A673 (cell line): ENCODE data around the gene TPD52L1. TPM values are rescaled to one million over a fixed set of nuclear protein-coding genes. Genes with fewer than 3 reads are reported as not detected.

Experiments
- BruUV-seq: library from RNA; stranded (reverse); fragments of 400-500 nt; replicated peaks from 2 replicates; lab custom pipeline; 2021; lab: Mats Ljungman, UMichigan
- CTCF ChIA-PET: fragments of 300-600 bp; sonication (Branson Sonifier 250); formaldehyde crosslinking; loops from one replicate; lab custom pipeline; 2022; ENCODE audit warnings: antibody characterized with exemption; lab: Charles Lee
- POLR2A ChIA-PET: fragments of 300-600 bp; sonication (Branson Sonifier 250); formaldehyde crosslinking; loops from one replicate; lab custom pipeline; 2022; ENCODE audit warnings: antibody characterized with exemption; ENCODE audit not compliant: low non-redundant PET; lab: Charles Lee
- DNase-seq: peaks from one replicate; pipeline ENCODE4 v3.0.0-alpha.2; 2015; ENCODE audit warnings: low spot score
- H3K27ac ChIP-seq: fragments of 200-600 bp; sonication (generic); 2 replicates; pipeline ENCODE4 v1.5.1; 2016; ENCODE audit warnings: mixed run types, low read depth, mild to moderate bottlenecking, mixed read lengths, antibody characterized with exemption, low read length; ENCODE audit not compliant: poor library complexity, severe bottlenecking
- H3K27me3 ChIP-seq: fragments of 200-600 bp; sonication (generic); replicated peaks from 2 replicates; pipeline ENCODE4 v1.6.1; 2017; ENCODE audit warnings: mixed run types, low read depth, mild to moderate bottlenecking, mixed read lengths, antibody characterized with exemption, low read length; ENCODE audit not compliant: insufficient read depth, poor library complexity
- H3K36me3 ChIP-seq: fragments of 200-600 bp; sonication (generic); 2 replicates; pipeline ENCODE4 v1.6.1; 2016; ENCODE audit warnings: mixed run types, mild to moderate bottlenecking, mixed read lengths, antibody characterized with exemption, low read length; ENCODE audit not compliant: insufficient read depth, poor library complexity, severe bottlenecking
- H3K4me1 ChIP-seq: fragments of 200-600 bp; sonication (generic); 2 replicates; pipeline ENCODE4 v1.6.1; 2017; ENCODE audit warnings: mixed run types, mild to moderate bottlenecking, mixed read lengths, antibody characterized with exemption, low read length; ENCODE audit not compliant: insufficient read depth, poor library complexity, severe bottlenecking
- H3K4me3 ChIP-seq: fragments of 200-600 bp; sonication (generic); 2 replicates; pipeline ENCODE4 v1.5.1; 2016; ENCODE audit warnings: low read depth, mixed run types, mild to moderate bottlenecking, mixed read lengths, low read length; ENCODE audit not compliant: poor library complexity, severe bottlenecking
- H3K9me3 ChIP-seq: fragments of 200-600 bp; sonication (generic); 2 replicates; pipeline ENCODE4 v1.6.1; 2016; ENCODE audit warnings: mixed run types, low read depth, mild to moderate bottlenecking, mixed read lengths, antibody characterized with exemption, low read length; ENCODE audit not compliant: poor library complexity, severe bottlenecking
- CTCF ChIP-seq: fragments of 300-800, 200-600 bp; sonication (generic); conservative IDR thresholded peaks from 2 replicates; pipeline ENCODE4 v1.5.1; 2017; ENCODE audit warnings: low read depth, mild to moderate bottlenecking, antibody characterized with exemption, low read length, moderate library complexity, mixed read lengths
- EZH2 ChIP-seq: fragments of 200-600 bp; sonication (generic); IDR thresholded peaks from 2 replicates; pipeline ENCODE4 v1.6.1; 2017; ENCODE audit warnings: borderline replicate concordance, low read depth, mild to moderate bottlenecking, mixed read lengths, antibody characterized with exemption, low read length; ENCODE audit not compliant: poor library complexity, severe bottlenecking
- intact Hi-C: fragments of 100-400 bp; cut with micrococcal nuclease; formaldehyde crosslinking; loops from one replicate; pipeline ENCODE4 v1.10.0; 2022; ENCODE audit not compliant: unreplicated experiment
- total RNA-seq: library from RNA; stranded (reverse); gene quantifications from 2 replicates; pipeline ENCODE4 v1.2.3, GENCODE V29; 2021

Gene TPD52L1
- total RNA-seq, 1 experiment from 2014 or later, result 2.0 TPM

DNA sequence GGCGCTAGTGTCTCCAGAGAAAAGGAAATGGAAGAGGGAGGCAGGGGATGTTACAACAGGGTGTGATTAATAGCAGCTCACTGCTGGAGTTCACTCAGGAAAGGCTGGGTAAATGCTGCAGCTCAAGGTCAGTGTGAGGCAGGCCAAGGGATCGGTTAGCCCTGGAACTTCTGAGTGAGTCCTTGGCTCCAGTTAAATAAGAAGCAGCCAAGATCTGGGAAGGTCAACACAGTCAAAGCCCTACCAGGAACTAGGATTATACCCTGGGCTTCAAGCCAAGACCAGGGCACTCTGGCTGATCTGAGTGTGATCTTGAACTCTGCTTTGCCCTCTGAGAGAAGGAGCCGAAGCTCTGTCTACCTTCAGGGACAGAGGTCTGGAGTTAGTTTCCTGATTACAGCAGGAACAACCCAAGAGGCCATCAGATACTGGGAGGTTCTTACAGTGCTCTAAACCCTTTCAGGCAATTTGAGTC is 44.3 kb downstream of the TPD52L1 start:
- no peaks in the 10 kb centered on the region for H3K9me3 ChIP-seq
- H3K27ac ChIP-seq, result no peak overlapping the region
- H3K36me3 ChIP-seq, result no peaks in the 10 kb centered on the region
- no peak overlapping the region for H3K4me3 ChIP-seq
- peaks cover 19% of the 10 kb centered on the region for H3K4me1 ChIP-seq
- H3K27me3 ChIP-seq, result no peaks in the 10 kb centered on the region
- ChIA-PET CTCF (no interaction called here), POLR2A (no interaction called here)
- TF ChIP-seq EZH2 (no peak), CTCF (no peak)
- no TSS peak for BruUV-seq
- DNase-seq, result no peak
- intact Hi-C loops, result no loop called here

DNA sequence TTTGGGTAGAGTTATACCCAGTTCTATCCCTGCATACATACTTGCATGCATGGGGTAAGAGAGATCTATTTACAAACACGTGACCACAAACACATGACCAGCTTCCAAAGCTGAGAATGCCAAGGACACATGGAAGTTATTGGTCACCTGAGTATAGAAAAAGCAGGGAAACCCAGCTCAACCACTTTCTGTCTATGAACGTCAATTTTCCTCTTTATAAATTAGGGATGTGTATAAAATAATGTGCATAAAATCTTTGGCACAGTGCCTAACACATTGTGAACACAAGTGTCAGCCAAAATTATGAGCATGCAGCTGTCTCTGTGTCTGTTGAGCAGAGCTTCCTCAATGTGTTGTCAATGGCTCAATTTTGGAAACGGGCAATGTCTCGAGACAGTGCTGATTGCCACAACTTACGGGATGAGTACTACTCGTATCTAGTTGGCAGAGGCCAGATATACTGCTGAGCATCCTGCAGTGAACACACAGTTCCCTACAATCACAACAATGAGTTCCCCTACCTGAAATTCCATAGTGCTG is 44.9 kb downstream of the TPD52L1 start:
- H3K36me3 ChIP-seq, result no peaks in the 10 kb centered on the region
- no peaks in the 10 kb centered on the region for H3K27me3 ChIP-seq
- TF ChIP-seq CTCF (no peak), EZH2 (no peak)
- BruUV-seq, result no TSS peak
- CTCF ChIA-PET, result no interaction called here
- POLR2A ChIA-PET, result no interaction called here
- DNase-seq, result no peak
- no peak overlapping the region for H3K27ac ChIP-seq
- H3K9me3 ChIP-seq, result no peaks in the 10 kb centered on the region
- no peak overlapping the region for H3K4me3 ChIP-seq
- peaks cover 19% of the 10 kb centered on the region for H3K4me1 ChIP-seq
- intact Hi-C loops, result no loop called here

DNA sequence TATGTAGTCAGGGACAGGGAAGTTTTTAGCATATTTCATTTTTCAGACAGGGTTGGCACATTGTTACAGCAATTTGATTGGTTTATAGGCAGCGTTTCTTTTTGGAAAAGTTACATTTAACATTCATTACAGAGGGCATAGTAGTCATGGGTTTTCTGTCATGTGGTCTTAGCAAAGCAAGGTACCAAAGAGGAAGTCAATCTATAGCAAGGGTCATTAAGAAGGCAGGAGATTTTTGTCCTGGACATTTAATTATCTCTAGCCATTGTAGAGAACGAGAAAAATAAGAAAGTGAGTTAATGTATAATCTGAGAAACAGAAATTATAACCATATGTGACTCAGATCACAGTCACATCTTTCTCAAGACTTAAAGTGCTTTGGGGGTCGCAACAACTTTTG is 47.4 kb downstream of the TPD52L1 start:
- no peak overlapping the region for H3K4me3 ChIP-seq
- H3K27ac ChIP-seq, result no peak overlapping the region
- intact Hi-C loops, result no loop called here
- peaks cover 19% of the 10 kb centered on the region for H3K4me1 ChIP-seq
- DNase-seq, result no peak
- BruUV-seq, result no TSS peak
- no peaks in the 10 kb centered on the region for H3K9me3 ChIP-seq
- POLR2A ChIA-PET, result no interaction called here
- H3K27me3 ChIP-seq, result no peaks in the 10 kb centered on the region
- no peak for TF ChIP-seq EZH2
- TF ChIP-seq CTCF, result no peak
- CTCF ChIA-PET, result no interaction called here
- no peaks in the 10 kb centered on the region for H3K36me3 ChIP-seq
